HG02588 (cell line): ENCODE data around the gene GRPEL2.
"Not testable (repeated sequence)": the region's sequence is repeated elsewhere in the genome, so short reads cannot be mapped to it uniquely, and the experiment has no call there.

ENCODE experiments used
- ATAC-seq: cut with Tn5 transposase; IDR thresholded peaks from one replicate; pipeline ENCODE4 v1.9.1; 2021; ENCODE audit warnings: mild to moderate bottlenecking, moderate library complexity; ENCODE audit not compliant: unreplicated experiment

The GRPEL2 gene

GRCh38 chr5:149375434-149375833 is 30.1 kb downstream of the GRPEL2 start:
- no peak for ATAC-seq

DNA sequence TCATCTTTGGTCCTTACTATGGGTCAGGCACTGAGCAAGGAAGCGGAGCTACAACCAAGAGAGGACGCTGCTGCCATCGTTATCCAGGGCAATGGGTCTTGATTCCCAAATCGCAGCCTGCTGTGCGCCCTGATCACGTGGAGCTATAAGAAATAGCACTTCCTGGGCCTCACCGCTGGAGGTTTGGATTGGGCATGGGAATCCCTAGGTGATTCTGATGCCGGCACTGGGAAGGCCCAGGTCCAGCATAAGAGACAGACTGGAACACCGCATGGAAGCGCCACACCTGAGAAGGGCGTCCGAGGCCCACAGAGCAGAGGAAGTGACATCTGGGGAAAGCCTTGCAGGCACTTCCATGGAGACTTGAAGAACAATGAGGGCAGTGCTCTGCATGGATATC is 30.8 kb downstream of the GRPEL2 start:
- no peak for ATAC-seq

GRCh38 chr5:149376711-149377447 is 31.6 kb downstream of the GRPEL2 start:
- ATAC-seq, result no peak

DNA sequence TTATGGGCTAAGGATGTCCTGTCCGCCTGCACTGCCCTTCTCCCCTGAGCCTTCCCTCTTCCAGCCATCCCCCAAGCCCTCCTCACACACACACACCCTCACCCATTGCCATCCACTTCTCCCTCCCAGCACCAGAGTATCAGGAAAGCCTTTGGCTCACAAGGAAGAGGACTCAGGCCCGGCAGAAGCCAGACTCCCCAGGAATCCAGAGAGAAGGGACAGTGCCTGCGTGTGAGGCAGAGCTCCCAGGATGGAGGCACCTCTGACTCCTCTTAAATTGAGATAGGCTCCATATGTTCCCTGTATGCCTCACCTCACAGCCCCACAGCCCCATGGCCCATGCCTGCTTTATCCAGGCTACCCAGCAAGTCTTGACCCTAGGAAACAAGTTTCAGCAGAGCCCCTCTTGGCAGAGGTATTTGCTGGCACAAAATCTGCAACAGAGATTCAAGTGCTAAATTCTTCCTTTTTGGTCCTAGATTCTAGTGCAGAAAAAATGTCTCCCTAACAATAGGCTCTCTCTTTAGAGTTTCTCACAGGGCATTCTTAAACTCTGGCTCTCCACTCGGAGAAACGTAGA is 33.0 kb downstream of the GRPEL2 start:
- ATAC-seq, result no peak

GRCh38 chr5:149379177-149379761 is 34.0 kb downstream of the GRPEL2 start, which contains the start of gene IL17B:
IL17B (minus strand) TSS chr5:149379292; CDS start chr5:149379225, 67 bp downstream.
- ATAC-seq, result no peak

- ATAC-seq, result no peak
Measured at GRCh38 chr5:149379818-149380374, 34.6 kb downstream of the GRPEL2 start.

GRCh38 chr5:149380466-149381121 is 35.3 kb downstream of the GRPEL2 start:
- ATAC-seq, result no peak

GRCh38 chr5:149381261-149381985 is 36.1 kb downstream of the GRPEL2 start:
- ATAC-seq, result peak; percentile 22

DNA sequence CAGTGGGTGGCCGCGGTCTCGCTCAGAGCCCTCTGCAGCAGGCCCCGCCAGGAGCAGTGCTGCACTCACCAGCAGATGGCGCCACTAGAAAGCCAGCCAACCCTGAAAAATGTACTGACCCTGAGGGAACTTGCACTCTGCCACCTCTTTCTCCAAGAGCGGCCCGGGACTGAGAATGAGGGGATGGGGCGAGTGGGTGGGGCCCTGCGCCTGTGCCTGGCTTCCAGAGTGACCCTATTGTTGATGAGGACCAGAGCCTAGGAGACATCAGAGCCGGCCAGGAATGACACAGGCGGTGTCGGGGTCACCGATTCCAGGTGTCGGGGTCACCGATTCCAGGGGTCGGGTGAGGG is 36.7 kb downstream of the GRPEL2 start:
- peak; percentile 55 for ATAC-seq

- ATAC-seq, result no peak
Measured at GRCh38 chr5:149382517-149383220, 37.4 kb downstream of the GRPEL2 start.

- no peak for ATAC-seq
Measured at GRCh38 chr5:149383399-149383798, 38.1 kb downstream of the GRPEL2 start.

- ATAC-seq, result no peak
Measured at GRCh38 chr5:149386166-149386565, 40.9 kb downstream of the GRPEL2 start.

DNA sequence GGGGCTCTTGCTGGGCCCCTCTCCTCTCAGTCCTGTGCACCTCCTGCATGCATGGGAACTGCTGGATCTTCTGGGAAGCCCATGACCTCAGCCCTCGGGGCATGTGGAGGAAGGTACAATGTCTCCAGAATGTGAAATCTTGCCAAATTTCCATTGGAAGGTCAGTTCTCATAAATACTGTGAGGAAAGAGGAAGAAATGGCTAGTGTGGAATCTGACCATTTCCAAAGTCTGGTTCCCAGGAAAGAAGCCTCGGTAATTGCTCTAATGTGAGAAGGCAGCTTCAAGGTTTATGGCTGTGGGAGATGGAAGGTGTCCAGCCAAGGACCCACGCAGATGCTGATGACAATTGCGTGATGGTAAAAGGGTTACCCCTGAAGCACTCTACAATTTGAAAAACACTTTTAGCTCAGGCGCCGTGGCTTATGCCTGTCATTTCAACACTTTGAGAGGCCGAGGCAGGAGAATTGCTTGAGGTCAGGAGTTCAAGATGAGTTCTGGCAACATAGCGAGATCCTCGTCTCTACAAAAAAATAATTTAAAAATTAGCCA is 41.9 kb downstream of the GRPEL2 start:
- no peak for ATAC-seq

GRCh38 chr5:149387982-149388381 is 42.7 kb downstream of the GRPEL2 start:
- ATAC-seq, result no peak

DNA sequence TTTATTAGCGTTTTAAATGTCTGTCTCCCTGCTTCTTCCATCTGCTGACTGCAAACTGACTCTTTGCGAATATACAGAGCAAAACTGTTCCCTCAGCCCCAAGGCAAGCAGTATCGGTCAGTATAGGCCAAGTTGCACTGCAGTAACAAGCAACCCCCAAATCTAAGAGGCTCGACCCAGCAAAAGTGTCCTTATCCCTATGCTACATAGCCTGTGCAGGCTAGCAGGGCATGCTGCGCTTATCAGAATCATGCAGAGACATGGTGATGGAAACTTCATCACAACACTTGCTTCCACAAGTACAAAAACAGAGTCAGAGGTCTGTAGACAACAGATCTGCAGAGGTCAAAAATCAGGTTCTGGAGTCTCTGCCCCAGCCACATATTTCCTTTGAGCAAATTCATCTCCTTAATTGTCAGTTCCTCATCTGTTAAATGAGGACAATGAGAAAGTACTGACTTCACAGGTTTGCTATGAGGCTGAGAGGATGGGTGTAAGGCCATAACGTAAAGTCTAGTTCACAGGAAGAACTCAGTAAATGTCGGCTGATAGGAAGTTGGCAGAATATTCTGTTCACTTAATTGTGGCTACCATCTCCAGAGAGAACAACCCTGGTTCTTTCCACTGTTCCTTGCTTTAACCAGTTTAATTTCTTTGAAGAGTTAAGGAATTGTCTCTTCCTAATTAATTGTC is 43.3 kb downstream of the GRPEL2 start:
- ATAC-seq, result no peak

DNA sequence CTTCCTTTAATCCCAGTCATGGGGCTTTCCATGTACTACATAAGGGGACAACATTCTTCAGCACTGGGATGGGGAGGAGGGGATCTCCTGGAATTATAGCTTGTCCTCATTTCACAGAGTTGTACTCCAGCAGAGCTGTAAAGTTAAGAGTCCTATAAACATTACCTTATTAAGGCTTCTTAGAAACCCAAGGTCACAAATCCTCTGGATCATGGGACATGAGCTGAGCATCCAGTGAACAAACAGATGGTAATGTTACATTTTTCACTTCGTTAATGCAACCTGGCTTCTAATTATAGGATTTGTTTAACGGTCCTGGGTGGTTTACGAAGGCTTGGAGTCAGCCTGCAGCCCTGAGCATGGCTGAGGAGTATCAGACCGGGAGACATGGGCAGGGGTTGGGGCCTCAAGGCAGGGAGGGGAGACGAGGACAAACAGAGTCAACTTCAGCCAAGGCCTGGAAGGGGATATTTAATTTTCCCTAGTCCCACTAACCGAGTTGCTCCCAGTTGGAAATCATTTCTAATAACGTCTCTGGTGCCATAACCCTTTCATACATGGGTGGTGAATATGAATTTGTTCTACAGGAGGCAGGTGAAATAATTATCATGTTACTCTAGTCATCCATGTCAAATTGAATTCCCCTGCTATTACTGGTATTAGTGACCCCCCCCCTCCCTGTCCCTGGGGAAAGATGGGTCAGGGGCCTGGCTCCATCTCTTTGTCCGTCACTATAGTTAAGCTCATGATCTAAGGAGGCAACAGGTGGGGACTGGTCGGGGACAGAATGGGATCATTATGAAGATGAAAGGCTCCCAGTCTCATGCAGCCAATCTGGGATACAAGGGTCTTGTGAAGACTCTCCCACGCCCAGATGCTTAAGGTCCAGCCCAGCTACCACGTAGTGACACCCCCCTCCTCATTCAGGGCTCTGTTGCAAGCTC is 44.5 kb downstream of the GRPEL2 start:
- no peak for ATAC-seq

- ATAC-seq, result not testable (repeated sequence)
Measured at GRCh38 chr5:149391076-149391475, 45.8 kb downstream of the GRPEL2 start.

DNA sequence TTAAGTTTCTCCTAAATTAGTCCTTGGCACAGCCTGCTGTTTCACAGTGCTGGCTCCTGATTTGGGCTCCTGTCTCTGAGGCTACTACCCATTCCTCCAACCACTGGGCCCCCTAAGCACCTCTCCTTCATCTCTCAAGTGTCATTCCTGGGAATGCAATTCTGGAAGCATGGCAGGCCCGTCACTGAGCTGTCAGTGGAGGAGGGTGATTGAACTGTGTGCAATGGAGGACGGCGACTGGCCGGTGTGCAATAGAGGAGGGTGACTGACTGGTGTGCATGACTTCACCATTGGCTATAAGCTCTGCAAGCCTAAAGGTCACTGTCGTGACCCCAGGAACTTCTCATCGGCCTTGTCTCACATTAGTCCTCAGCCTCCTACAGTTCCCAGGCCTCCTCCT is 46.2 kb downstream of the GRPEL2 start:
- no peak for ATAC-seq
